HG02973 (cell line): ENCODE results near the gene SPEG.

Experiments used
- ATAC-seq: cut with Tn5 transposase; IDR thresholded peaks from one replicate; pipeline ENCODE4 v1.9.1; 2021; ENCODE audit warnings: moderate library complexity; ENCODE audit not compliant: unreplicated experiment

SPEG gene

GRCh38 chr2:219475697-219476651 is 41.3 kb downstream of the SPEG start:
- no peak for ATAC-seq

GRCh38 chr2:219476652-219477151 is 42.1 kb downstream of the SPEG start:
- no peak for ATAC-seq

- ATAC-seq = no peak
These were observed 42.5 kb downstream of the SPEG start for GRCh38 chr2:219477179-219477578.

- no peak for ATAC-seq
These were observed 43.2 kb downstream of the SPEG start for GRCh38 chr2:219477815-219478214.

GRCh38 chr2:219478916-219479315 is 44.3 kb downstream of the SPEG start:
- ATAC-seq = no peak

GRCh38 chr2:219480004-219480403 is 45.4 kb downstream of the SPEG start:
- ATAC-seq = no peak

GRCh38 chr2:219482674-219483405 is 48.2 kb downstream of the SPEG start:
- ATAC-seq = no peak

GRCh38 chr2:219483451-219484342 is 49.1 kb downstream of the SPEG start:
- ATAC-seq = no peak

- ATAC-seq = no peak
These were observed 49.9 kb downstream of the SPEG start for GRCh38 chr2:219484343-219485200.

GRCh38 chr2:219485201-219485580 is 50.5 kb downstream of the SPEG start:
- ATAC-seq = no peak

GRCh38 chr2:219486380-219486959 is 51.8 kb downstream of the SPEG start:
- no peak for ATAC-seq

GRCh38 chr2:219488149-219488843 is 53.7 kb downstream of the SPEG start:
- no peak for ATAC-seq

- no peak for ATAC-seq
These were observed 54.2 kb downstream of the SPEG start for GRCh38 chr2:219488844-219489194.

- ATAC-seq = no peak
These were observed 54.7 kb downstream of the SPEG start for GRCh38 chr2:219489315-219489714.

GRCh38 chr2:219490186-219490585 is 55.5 kb downstream of the SPEG start:
- ATAC-seq = no peak

GRCh38 chr2:219490600-219491130 is 56.0 kb downstream of the SPEG start:
- ATAC-seq = no peak

GRCh38 chr2:219491278-219491963 is 56.8 kb downstream of the SPEG start:
- ATAC-seq = no peak

GRCh38 chr2:219492575-219492974 is 57.9 kb downstream of the SPEG start:
- ATAC-seq = no peak
